Activated CD4-positive, alpha-beta T cell treated with anti-CD3 and anti-CD28 coated beads, Interleukin-2, amount 50 U/mL, for 4 hours (primary cell): Measurements from ENCODE around the gene IL1R1.

Experiments used
- DNase-seq, 2 experiments: peaks; one replicate each; pipeline ENCODE4 v3.0.0-alpha.2; 2020

The IL1R1 gene

GRCh38 chr2:102209474-102209873 is 66.9 kb downstream of the IL1R1 start:
- no peak for DNase-seq

DNA sequence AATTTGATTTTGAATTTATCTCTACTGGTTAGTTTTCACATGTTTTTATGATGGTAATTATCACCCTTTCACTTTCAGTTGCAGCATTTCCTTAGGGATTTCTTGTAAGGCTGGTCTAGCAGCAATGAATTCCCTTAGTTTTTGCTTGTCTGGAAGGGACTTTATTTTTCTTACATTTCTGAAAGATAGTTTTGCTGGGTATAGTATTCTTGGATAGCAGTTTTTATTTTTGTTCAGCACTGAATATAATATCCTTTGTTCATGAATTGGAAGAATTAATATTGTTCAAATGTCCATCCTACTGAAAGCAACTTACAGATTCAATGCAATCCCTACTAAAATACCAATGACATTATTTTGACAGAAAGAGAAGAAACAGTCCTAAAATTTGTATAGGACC is 74.5 kb downstream of the IL1R1 start:
- no peak for DNase-seq

DNA sequence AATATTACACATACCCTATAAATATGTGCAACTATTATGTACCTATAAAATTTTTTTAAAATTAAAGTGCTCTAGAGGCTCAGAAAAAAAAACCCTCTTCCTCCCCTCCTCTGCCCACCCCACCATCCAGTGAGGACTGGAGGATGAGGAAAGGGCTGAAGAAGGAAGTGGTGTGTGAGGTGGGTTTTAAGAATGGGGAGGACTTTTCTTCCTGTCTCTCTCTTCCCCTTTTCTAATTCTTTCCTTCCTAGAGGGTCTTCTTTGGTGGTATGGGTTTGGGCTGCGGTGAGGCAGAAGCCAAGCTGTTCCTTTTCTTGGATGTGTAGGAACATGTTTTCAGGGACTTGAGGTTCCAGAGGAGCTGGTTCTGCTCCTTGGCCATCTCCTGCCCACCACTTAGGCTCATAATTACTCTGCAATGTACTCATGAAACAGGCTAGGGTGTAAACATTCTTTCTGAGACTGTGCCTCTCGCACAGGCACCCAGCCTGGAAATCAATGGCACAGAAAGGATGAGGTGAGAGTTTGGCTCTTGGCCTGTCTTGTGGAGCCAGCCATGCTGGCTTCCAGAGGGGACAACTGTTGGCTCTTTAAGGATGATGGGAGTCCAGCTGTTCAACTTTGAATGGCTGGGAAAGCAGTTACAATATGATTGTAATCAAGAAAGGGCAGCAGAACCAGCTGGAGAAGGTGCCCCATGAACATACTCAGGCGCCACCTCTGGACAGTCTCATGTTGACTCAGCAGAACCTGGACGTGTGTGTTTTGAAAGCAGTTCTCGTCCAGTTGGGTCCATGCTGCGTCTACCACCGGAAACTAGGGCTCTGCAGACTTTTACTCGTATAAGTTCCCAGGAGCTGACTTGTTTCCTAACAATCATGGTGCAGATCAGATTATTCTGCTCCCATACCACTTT is 82.5 kb downstream of the IL1R1 start:
- DNase-seq = no peak

GRCh38 chr2:102226171-102226570 is 83.6 kb downstream of the IL1R1 start:
- DNase-seq = no peak

GRCh38 chr2:102226612-102227391 is 84.3 kb downstream of the IL1R1 start:
- DNase-seq = no peak

DNA sequence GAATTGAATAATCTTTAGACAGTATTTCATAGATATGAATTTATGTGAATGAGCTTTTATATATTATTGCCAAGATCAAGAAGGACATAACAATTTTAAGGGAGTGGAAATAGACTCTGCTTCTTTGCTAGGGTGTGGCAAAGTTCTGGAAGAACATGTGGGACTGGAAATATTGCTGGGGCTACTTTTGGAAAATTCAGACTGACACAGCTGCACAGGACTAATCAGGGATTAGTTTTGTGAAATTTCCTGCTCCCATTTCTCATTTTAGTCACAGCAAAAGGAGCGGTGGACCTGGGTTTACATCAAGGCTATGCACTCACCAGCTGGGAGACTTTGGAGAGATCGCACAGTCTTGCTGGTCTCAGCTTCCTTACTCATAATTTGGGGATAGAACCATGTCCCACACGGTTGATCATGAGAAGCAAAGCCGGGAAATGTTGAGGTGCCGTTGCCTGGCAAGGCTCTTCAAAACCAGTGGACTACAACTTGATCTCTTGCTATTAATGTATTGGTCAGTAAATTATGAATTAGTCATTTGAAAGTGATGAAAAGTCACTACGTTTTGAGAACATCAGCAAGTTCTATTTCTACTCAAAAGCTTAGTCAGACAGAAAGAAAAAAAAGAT is 86.7 kb downstream of the IL1R1 start:
- no peak for DNase-seq
